ENCODE data around the gene ECD.

DNA sequence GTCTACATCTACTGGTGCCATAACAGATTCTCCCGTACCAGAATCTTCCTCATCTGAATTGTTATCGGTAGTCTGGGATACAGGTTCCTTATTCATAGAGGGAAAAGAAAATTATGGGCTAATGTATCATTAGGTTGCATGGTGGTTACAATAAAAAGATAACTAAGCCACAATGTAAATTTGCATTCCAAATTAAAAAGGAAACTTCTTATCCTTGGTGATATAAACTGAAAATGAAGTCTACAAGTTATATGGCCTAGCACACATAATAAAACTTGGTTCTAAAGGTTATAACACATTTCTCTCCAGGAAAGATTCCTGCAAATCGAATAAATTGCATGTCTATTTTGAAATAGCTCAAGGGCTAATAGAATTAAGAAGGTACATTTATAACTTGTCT lies 33.1 kb downstream of the ECD start:
- TF ChIP-seq, protein P1, sequence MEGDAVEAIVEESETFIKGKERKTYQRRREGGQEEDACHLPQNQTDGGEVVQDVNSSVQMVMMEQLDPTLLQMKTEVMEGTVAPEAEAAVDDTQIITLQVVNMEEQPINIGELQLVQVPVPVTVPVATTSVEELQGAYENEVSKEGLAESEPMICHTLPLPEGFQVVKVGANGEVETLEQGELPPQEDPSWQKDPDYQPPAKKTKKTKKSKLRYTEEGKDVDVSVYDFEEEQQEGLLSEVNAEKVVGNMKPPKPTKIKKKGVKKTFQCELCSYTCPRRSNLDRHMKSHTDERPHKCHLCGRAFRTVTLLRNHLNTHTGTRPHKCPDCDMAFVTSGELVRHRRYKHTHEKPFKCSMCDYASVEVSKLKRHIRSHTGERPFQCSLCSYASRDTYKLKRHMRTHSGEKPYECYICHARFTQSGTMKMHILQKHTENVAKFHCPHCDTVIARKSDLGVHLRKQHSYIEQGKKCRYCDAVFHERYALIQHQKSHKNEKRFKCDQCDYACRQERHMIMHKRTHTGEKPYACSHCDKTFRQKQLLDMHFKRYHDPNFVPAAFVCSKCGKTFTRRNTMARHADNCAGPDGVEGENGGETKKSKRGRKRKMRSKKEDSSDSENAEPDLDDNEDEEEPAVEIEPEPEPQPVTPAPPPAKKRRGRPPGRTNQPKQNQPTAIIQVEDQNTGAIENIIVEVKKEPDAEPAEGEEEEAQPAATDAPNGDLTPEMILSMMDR (IDR thresholded peaks at IDR 0.05), result no peak
- TF ChIP-seq POLR2A (IDR thresholded peaks at IDR 0.05), result no peak

Measured in lower leg skin (tissue), 3 donors.